Vagina (tissue), 2 donors: ENCODE data around the gene KIF3C.

Source experiments
- CTCF ChIP-seq, 3 experiments: fragments of 450-650 bp in 2 of 3; fragments of 200-600 bp in 1 of 3; sonication (generic) in 1 of 3; IDR thresholded peaks; one replicate each; pipeline ENCODE4 v1.5.1; 2017 to 2019; ENCODE audit warnings: antibody characterized with exemption in 3 of 3, mild to moderate bottlenecking in 2 of 3, moderate library complexity in 2 of 3
- POLR2A ChIP-seq, 2 donors: fragments of 450-650 bp; IDR thresholded peaks; one replicate each; pipeline ENCODE4 v1.6.1; 2017; ENCODE audit warnings: antibody characterized with exemption in 2 of 2, mild to moderate bottlenecking in 2 of 2, moderate library complexity in 2 of 2
- POLR2AphosphoS5 ChIP-seq, 2 donors: sonication (generic); formaldehyde crosslinking; IDR thresholded peaks; one replicate each; pipeline ENCODE4 v1.9.0; 2017; ENCODE audit warnings: antibody characterized with exemption in 2 of 2, mild to moderate bottlenecking in 2 of 2, low read depth in 1 of 2; ENCODE audit not compliant: insufficient read depth in 1 of 2

GRCh38 chr2:25903216-25903776 is 79.0 kb downstream of the KIF3C start:
- TF ChIP-seq CTCF (IDR thresholded peaks at IDR 0.05) = no peak
- no peak for TF ChIP-seq POLR2AphosphoS5 (IDR thresholded peaks at IDR 0.05; ENCODE audit: insufficient read depth in 1 of 2, low read depth in 1 of 2)
- TF ChIP-seq POLR2A (IDR thresholded peaks at IDR 0.05) = no peak
